NT2/D1 (cell line): ENCODE measurements around the gene RIC3.

Experiments used
- YY1 ChIP-seq: IDR thresholded peaks from 2 replicates; pipeline ENCODE4 v1.6.1; 2011; ENCODE audit not compliant: insufficient read length, insufficient read depth
- ZNF274 ChIP-seq: IDR thresholded peaks from 2 replicates; pipeline ENCODE4 v1.6.1; 2011; ENCODE audit warnings: mild to moderate bottlenecking, low read depth, low read length

DNA sequence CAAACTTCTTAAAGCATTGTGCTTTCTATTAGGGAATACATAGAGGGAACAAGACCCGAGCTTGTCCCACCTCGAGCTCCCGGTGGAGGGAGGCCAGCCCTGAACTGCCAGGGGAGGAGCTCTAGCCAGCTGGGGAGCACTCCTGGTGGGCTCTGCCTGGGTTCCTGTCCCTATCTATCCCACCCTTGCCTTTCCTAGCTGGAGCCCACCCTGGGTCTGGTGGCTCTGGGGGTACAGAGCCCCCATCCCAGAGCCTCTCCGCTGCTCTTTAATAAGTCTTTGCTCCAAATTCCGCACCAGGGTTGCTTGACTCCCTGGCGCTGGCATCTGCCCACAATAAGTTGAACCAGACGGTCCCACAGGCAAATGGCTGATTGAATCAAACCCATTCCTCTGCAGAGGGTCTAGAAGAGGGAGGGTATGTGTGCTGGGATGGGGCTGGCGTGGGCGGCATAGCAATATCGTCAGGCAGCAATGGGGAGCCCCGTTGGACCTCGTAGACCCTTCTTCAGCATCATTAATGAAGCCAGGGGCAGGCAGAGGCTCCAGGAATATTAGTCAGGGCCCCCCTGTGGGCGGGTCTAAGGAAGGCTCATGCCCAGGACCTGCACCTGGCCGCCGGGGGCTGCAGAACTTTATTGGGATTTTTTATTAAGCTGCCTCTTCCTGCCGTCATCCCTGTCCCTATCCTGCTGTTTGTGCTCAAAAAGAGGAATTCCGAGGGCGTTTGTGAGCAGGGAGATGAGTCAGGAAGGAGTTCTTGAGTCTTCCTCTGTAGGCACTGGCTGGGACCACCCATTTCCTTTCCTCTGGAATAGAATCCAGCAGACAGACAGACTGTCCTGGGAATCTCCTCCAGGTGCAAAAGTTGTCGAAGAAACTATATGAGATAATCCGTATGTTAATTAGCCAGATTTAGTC, 38.5 kb upstream of the RIC3 start:
- TF ChIP-seq YY1 (no peak), ZNF274 (no peak)
